B cell (primary cell): ENCODE results near the gene PTGER4. TPM values are rescaled to one million over a fixed set of nuclear protein-coding genes. Genes with fewer than 3 reads are reported as not detected.
A peak's percentile ranks its signal among the peaks of the same experiment; 100 is the strongest.

Source experiments
- ATAC-seq: fragments of 200-7000 bp; cut with Tn5 transposase; one replicate; pipeline ENCODE4 v1.10.0; 2021; ENCODE audit warnings: low read depth, mild to moderate bottlenecking, moderate number of reproducible peaks, moderate library complexity
- CTCF ChIA-PET: fragments of 350-600 bp; sonication (Branson Sonifier 250); formaldehyde crosslinking; loops from one replicate; lab custom pipeline; 2021; ENCODE audit warnings: antibody characterized with exemption, inconsistent platforms; lab: Charles Lee
- POLR2A ChIA-PET: fragments of 350-600 bp; sonication (Branson Sonifier 250); formaldehyde crosslinking; loops from one replicate; lab custom pipeline; 2021; ENCODE audit warnings: antibody characterized with exemption; lab: Charles Lee
- DNase-seq: peaks from one replicate; pipeline ENCODE4 v3.0.0; 2013
- H2AFZ ChIP-seq: 2 replicates; pipeline ENCODE4 v1.6.1; 2012; ENCODE audit warnings: mild to moderate bottlenecking, low read depth, low read length; ENCODE audit not compliant: insufficient read depth, poor library complexity, severe bottlenecking
- H3K27ac ChIP-seq, 2 donors: 1 replicate in 1 of 2; 2 replicates in 1 of 2; pipeline ENCODE4 v1.5.1; 2012 to 2013; ENCODE audit warnings: low read length in 2 of 2, mild to moderate bottlenecking in 2 of 2, moderate library complexity in 1 of 2
- H3K27me3 ChIP-seq, 4 experiments: fragments of 200-600 bp in 1 of 4; sonication (generic) in 1 of 4; replicated peaks in 1 of 4; 1 replicate in 2 of 4; 2 replicates in 2 of 4; pipeline versions ENCODE4 v1.6.1 to v1.7.0; 2013 to 2016; ENCODE audit warnings: low read length in 3 of 4, mild to moderate bottlenecking in 2 of 4, mixed read lengths in 1 of 4, moderate library complexity in 1 of 4; ENCODE audit not compliant: insufficient read depth in 4 of 4, control insufficient read depth in 3 of 4; ENCODE audit errors: control extremely low read depth in 1 of 4
- H3K36me3 ChIP-seq, 2 experiments: replicated peaks in 1 of 2; 1 replicate in 1 of 2; 2 replicates in 1 of 2; pipeline versions ENCODE4 v1.6.1 to v1.7.1; 2013; ENCODE audit warnings: low read length in 1 of 2; ENCODE audit not compliant: insufficient read depth in 2 of 2, control insufficient read depth in 1 of 2; ENCODE audit errors: control extremely low read depth in 1 of 2, extremely low read depth in 1 of 2
- H3K4me1 ChIP-seq, 2 donors: fragments of 200-600 bp in 1 of 2; sonication (generic) in 1 of 2; 1 replicate in 1 of 2; 2 replicates in 1 of 2; pipeline versions ENCODE4 v1.5.1 to v1.6.1; 2013 to 2017; ENCODE audit warnings: low read length in 2 of 2; ENCODE audit not compliant: control insufficient read depth in 2 of 2, insufficient read depth in 2 of 2
- H3K4me2 ChIP-seq: replicated peaks from 2 replicates; pipeline ENCODE3; 2012; ENCODE audit warnings: mild to moderate bottlenecking, low read depth, low read length; ENCODE audit not compliant: poor library complexity, severe bottlenecking
- H3K4me3 ChIP-seq, 5 experiments: fragments of 200-600 bp in 1 of 5; sonication (generic) in 1 of 5; 1 replicate in 3 of 5; 2 replicates in 2 of 5; pipeline versions ENCODE4 v1.5.1 to v1.7.0; 2011 to 2016; ENCODE audit warnings: low read length in 4 of 5, mild to moderate bottlenecking in 4 of 5, low read depth in 2 of 5, control low read depth in 1 of 5, moderate library complexity in 1 of 5; ENCODE audit not compliant: insufficient read depth in 1 of 5; ENCODE audit errors: control extremely low read depth in 1 of 5, extremely low read depth in 1 of 5
- H3K79me2 ChIP-seq: fragments of 200-600 bp; sonication (generic); one replicate; pipeline ENCODE4 v1.6.0; 2016; ENCODE audit warnings: low read length; ENCODE audit not compliant: control insufficient read depth, insufficient read depth
- H3K9ac ChIP-seq: fragments of 200-600 bp; sonication (generic); 2 replicates; pipeline ENCODE4 v1.6.1; 2017; ENCODE audit warnings: mild to moderate bottlenecking, low read length, moderate library complexity
- H3K9me3 ChIP-seq, 3 donors: one replicate each; pipeline versions ENCODE4 v1.6.1 to v1.7.1; 2013; ENCODE audit warnings: low read length in 2 of 3; ENCODE audit not compliant: control insufficient read depth in 2 of 3, insufficient read depth in 1 of 3; ENCODE audit errors: control extremely low read depth in 1 of 3
- H4K20me1 ChIP-seq: 2 replicates; pipeline ENCODE4 v1.6.0; 2012; ENCODE audit warnings: mild to moderate bottlenecking, low read length; ENCODE audit not compliant: insufficient read depth, control insufficient read depth, poor library complexity, severe bottlenecking
- H3K27ac Mint-ChIP-seq: one replicate; pipeline ENCODE4 v1.8.0; 2021; ENCODE audit warnings: mixed read lengths
- H3K27me3 Mint-ChIP-seq: one replicate; pipeline ENCODE4 v1.8.0; 2021; ENCODE audit warnings: mixed read lengths
- H3K4me1 Mint-ChIP-seq: one replicate; pipeline ENCODE4 v1.8.0; 2021; ENCODE audit warnings: mixed read lengths
- H3K4me3 Mint-ChIP-seq: one replicate; pipeline ENCODE4 v1.8.0; 2021; ENCODE audit warnings: mixed read lengths
- H3K9me3 Mint-ChIP-seq: one replicate; pipeline ENCODE4 v1.8.0; 2022; ENCODE audit warnings: mixed read lengths; ENCODE audit not compliant: insufficient read depth
- CTCF ChIP-seq: fragments of 200-600 bp; IDR thresholded peaks from one replicate; pipeline ENCODE4 v1.8.0; 2022; ENCODE audit warnings: antibody characterized with exemption, mild to moderate bottlenecking
- EZH2 ChIP-seq: IDR thresholded peaks from 2 replicates; pipeline ENCODE4 v1.6.1; 2012; ENCODE audit warnings: borderline replicate concordance, low read depth, mild to moderate bottlenecking, moderate library complexity, low read length; ENCODE audit not compliant: insufficient read depth, poor library complexity, severe bottlenecking
- WGBS: methylation state at CpG from one replicate; pipeline ENCODE4 v1.1.5; 2013; ENCODE audit warnings: missing lambda C conversion rate; ENCODE audit not compliant: insufficient coverage; 5-methylcytosine and 5-hydroxymethylcytosine counted together
- intact Hi-C: fragments of 100-400 bp; cut with micrococcal nuclease; formaldehyde crosslinking; loops from one replicate; pipeline ENCODE4 v1.10.0; 2022
- polyA plus RNA-seq: library from polyadenylated mRNA; depleted of rRNA; stranded (reverse); fragments of >200 nt; gene quantifications from 2 replicates; pipeline ENCODE4 v1.2.3, GENCODE V29; 2012
- total RNA-seq, 2 donors: library from RNA; stranded (reverse); fragments of 120-200 nt in 1 of 2; gene quantifications; 1 replicate in 1 of 2; 2 replicates in 1 of 2; pipeline versions ENCODE4 v1.2.3 to v1.2.4, GENCODE V29; 2013 to 2022

The PTGER4 gene
- total and polyA plus RNA-seq, 2 donors (not counting 1 experiment from before 2014, with no cell fraction given), result 26.3 to 76.7 TPM

- intact Hi-C loops, result loop anchor here (1.0 to 5.0 kb wide), 5 partner anchors 76 to 645 kb away; partner anchors contain the start of genes RPL37 and TTC33
- Mint-ChIP-seq H3K27ac (peak overlapping the region; percentile 92), H3K4me1 (peaks cover 43% of the 10 kb centered on the region), H3K27me3 (no peaks in the 10 kb centered on the region), H3K9me3 (no peaks in the 10 kb centered on the region), H3K4me3 (peak overlapping the region; percentile 94)
- Histone ChIP-seq H3K4me3 (peak overlapping the region; percentile 80 to 89 (median 84)), H3K9me3 (no peaks in the 10 kb centered on the region), H2AFZ (peak overlapping the region; percentile 65), H3K4me2 (peak overlapping the region; percentile 93), H3K36me3 (no peaks in the 10 kb centered on the region), H3K4me1 (peaks cover 23 to 36% of the 10 kb centered on the region in 2 donors), H3K27ac (peak overlapping the region; percentile 89 to 96), H3K9ac (peak overlapping the region; percentile 90), H3K79me2 (peaks cover 25% of the 10 kb centered on the region), H3K27me3 (no peaks in the 10 kb centered on the region), H4K20me1 (no peaks in the 10 kb centered on the region)
- CTCF ChIA-PET, result interaction anchor here (0.7 to 1.7 kb wide), 3 partner anchors 57 to 623 kb away, joined by 4 to 5 read pairs (median 4); no protein-coding TSS in a partner anchor
- POLR2A ChIA-PET, result no interaction called here
- DNase-seq (no peak), ATAC-seq (no peak)
- no peak for TF ChIP-seq EZH2
- TF ChIP-seq CTCF, result no peak
- no CpG with 5 or more reads among the region's 12 CpGs for WGBS
These were observed 1.1 kb upstream of the PTGER4 start for GRCh38 chr5:40678460-40679147.
